Measurements from ENCODE around the gene GALP.
"Not testable (repeated sequence)": the region's sequence is repeated elsewhere in the genome, so short reads cannot be mapped to it uniquely, and the experiment has no call there.

DNA sequence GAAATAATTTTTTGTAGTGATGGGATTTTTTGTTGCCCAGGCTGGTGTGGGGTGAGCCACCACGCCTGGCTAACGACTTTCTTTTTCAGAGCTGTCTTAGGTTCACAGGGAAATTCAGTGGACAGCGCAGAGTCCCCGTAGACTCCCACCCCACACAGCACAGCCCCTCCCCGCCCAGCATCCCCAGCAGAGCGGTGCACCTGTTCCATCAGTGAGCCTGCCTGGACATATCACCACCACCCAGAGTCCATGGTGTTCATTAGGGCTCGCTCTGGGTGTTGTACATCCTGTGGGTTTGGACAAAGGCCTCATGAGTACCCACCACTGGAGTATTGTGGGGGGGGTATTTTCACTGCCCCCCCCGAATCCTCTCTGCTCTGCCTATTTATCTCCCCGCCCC, 34.2 kb downstream of the GALP start:
- TF ChIP-seq EZH2 (IDR thresholded peaks at IDR 0.05; ENCODE audit: borderline replicate concordance, insufficient read depth, low read depth, low read length, poor library complexity, severe bottlenecking): not testable (repeated sequence)
- TF ChIP-seq, protein P1, sequence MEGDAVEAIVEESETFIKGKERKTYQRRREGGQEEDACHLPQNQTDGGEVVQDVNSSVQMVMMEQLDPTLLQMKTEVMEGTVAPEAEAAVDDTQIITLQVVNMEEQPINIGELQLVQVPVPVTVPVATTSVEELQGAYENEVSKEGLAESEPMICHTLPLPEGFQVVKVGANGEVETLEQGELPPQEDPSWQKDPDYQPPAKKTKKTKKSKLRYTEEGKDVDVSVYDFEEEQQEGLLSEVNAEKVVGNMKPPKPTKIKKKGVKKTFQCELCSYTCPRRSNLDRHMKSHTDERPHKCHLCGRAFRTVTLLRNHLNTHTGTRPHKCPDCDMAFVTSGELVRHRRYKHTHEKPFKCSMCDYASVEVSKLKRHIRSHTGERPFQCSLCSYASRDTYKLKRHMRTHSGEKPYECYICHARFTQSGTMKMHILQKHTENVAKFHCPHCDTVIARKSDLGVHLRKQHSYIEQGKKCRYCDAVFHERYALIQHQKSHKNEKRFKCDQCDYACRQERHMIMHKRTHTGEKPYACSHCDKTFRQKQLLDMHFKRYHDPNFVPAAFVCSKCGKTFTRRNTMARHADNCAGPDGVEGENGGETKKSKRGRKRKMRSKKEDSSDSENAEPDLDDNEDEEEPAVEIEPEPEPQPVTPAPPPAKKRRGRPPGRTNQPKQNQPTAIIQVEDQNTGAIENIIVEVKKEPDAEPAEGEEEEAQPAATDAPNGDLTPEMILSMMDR (IDR thresholded peaks at IDR 0.05): not testable (repeated sequence)
